Right renal pelvis (tissue), 4 donors: ENCODE data around the gene ZNF594. TPM values are rescaled to one million over a fixed set of nuclear protein-coding genes. Genes with fewer than 3 reads are reported as not detected.
A peak's percentile ranks its signal among the peaks of the same experiment; 100 is the strongest.
"Not testable (repeated sequence)": the region's sequence is repeated elsewhere in the genome, so short reads cannot be mapped to it uniquely, and the experiment has no call there.

Experiments used
- DNase-seq, 4 donors: peaks; one replicate each; pipeline ENCODE4 v3.0.0-alpha.2; 2013; ENCODE audit warnings: low read depth in 4 of 4, low spot score in 3 of 4, missing footprints in 1 of 4
- polyA plus RNA-seq, 4 donors: library from polyadenylated mRNA; unstranded; fragments of 120-200 nt; gene quantifications; one replicate each; pipeline ENCODE4 v1.2.1, GENCODE V29; 2013; ENCODE audit not compliant: insufficient read length in 4 of 4

The ZNF594 gene
- 10 to 100 TPM; 17.3 to 23.5 (median 22.5) TPM for polyA plus RNA-seq

- peak; percentile 87 to 93 (median 92) for DNase-seq
These were observed at the start of gene ZNF594 for GRCh38 chr17:5191541-5192417. Gene ZNF594, minus strand, starts transcription at chr17:5191868. Its CDS starts 7,612 bp downstream, at chr17:5184256.

GRCh38 chr17:5239769-5240168 is 48.1 kb upstream of the ZNF594 start:
- DNase-seq: not testable (repeated sequence)

GRCh38 chr17:5238333-5238732 is 46.7 kb upstream of the ZNF594 start:
- DNase-seq: no peak

GRCh38 chr17:5237541-5238016 is 45.9 kb upstream of the ZNF594 start:
- no peak for DNase-seq

GRCh38 chr17:5236938-5237540 is 45.4 kb upstream of the ZNF594 start:
- no peak for DNase-seq

- DNase-seq: no peak
These were observed 43.2 kb upstream of the ZNF594 start, which contains the start of gene SCIMP for GRCh38 chr17:5234645-5235576. Gene SCIMP, minus strand, starts transcription at chr17:5234860. Its CDS starts 105 bp downstream, at chr17:5234755.

GRCh38 chr17:5233492-5233891 is 41.8 kb upstream of the ZNF594 start:
- not testable (repeated sequence) for DNase-seq

- no peak for DNase-seq
These were observed 35.5 kb upstream of the ZNF594 start for GRCh38 chr17:5226940-5227878.

GRCh38 chr17:5225668-5226457 is 34.2 kb upstream of the ZNF594 start:
- no peak for DNase-seq

- DNase-seq: not testable (repeated sequence)
These were observed 30.2 kb upstream of the ZNF594 start for GRCh38 chr17:5221912-5222311.

- no peak for DNase-seq
These were observed 28.4 kb upstream of the ZNF594 start for GRCh38 chr17:5220074-5220473.

GRCh38 chr17:5219536-5219935 is 27.9 kb upstream of the ZNF594 start:
- DNase-seq: no peak

- not testable (repeated sequence) for DNase-seq
These were observed 25.9 kb upstream of the ZNF594 start for GRCh38 chr17:5217562-5217961.

GRCh38 chr17:5211458-5211857 is 19.8 kb upstream of the ZNF594 start:
- DNase-seq: no peak

- DNase-seq: no peak
These were observed 19.1 kb upstream of the ZNF594 start for GRCh38 chr17:5210614-5211252.

GRCh38 chr17:5210091-5210490 is 18.4 kb upstream of the ZNF594 start:
- no peak for DNase-seq

GRCh38 chr17:5209396-5209795 is 17.7 kb upstream of the ZNF594 start:
- DNase-seq: no peak

- DNase-seq: no peak
These were observed 12.2 kb upstream of the ZNF594 start for GRCh38 chr17:5203908-5204294.
